ENCODE data around the gene ABLIM2.

GRCh38 chr4:8198206-8198905, 39.7 kb upstream of the ABLIM2 start:
- TF ChIP-seq CTCF (conservative IDR thresholded peaks at IDR 0.05), result no peak
- no peak for TF ChIP-seq ZFX (IDR thresholded peaks at IDR 0.05)

Data from C4-2B (cell line).